Uterus (tissue), 2 donors: Measurements from ENCODE around the gene RGS11.

Experiments used
- CTCF ChIP-seq, 4 experiments: fragments of 200-600 bp in 2 of 4; fragments of 450-650 bp in 2 of 4; sonication (generic) in 2 of 4; IDR thresholded peaks; one replicate each; pipeline ENCODE4 v1.5.1; 2016 to 2019; ENCODE audit warnings: antibody characterized with exemption in 4 of 4, mild to moderate bottlenecking in 2 of 4, moderate library complexity in 1 of 4
- POLR2A ChIP-seq, 2 donors: fragments of 450-650 bp; IDR thresholded peaks; one replicate each; pipeline ENCODE4 v1.6.1; 2016; ENCODE audit warnings: antibody characterized with exemption in 2 of 2, mild to moderate bottlenecking in 1 of 2, moderate library complexity in 1 of 2

GRCh38 chr16:263944-264343 lies 11.8 kb downstream of the RGS11 start:
- no peak for TF ChIP-seq CTCF (IDR thresholded peaks at IDR 0.05)
- no peak for TF ChIP-seq POLR2A (IDR thresholded peaks at IDR 0.05)
